Measurements from ENCODE around the gene IRGC.
"Not testable (repeated sequence)": the region's sequence is repeated elsewhere in the genome, so short reads cannot be mapped to it uniquely, and the experiment has no call there.

Gene IRGC

GRCh38 chr19:43678512-43679261 is 37.2 kb upstream of the IRGC start:
- Histone ChIP-seq H3K27me3 (ENCODE audit: low read depth, low read length) (no peaks in the 10 kb centered on the region), H3K9me3 (ENCODE audit: control insufficient read depth in 1 of 2, low read length in 2 of 2) (no peaks in the 10 kb centered on the region), H3K4me1 (ENCODE audit: control insufficient read depth in 1 of 2, insufficient read depth in 2 of 2, low read length in 2 of 2) (peaks cover 0 to 8% of the 10 kb centered on the region in 2 donors), H3K36me3 (ENCODE audit: control insufficient read depth in 1 of 2, insufficient read depth in 2 of 2, low read length in 2 of 2) (no peaks in the 10 kb centered on the region), H3K4me3 (ENCODE audit: low read depth in 1 of 2, low read length in 2 of 2) (no peak overlapping the region), H3K27ac (ENCODE audit: low read length) (no peak overlapping the region)

- no peaks in the 10 kb centered on the region for H3K9me3 ChIP-seq (ENCODE audit: control insufficient read depth in 1 of 2, low read length in 2 of 2)
- no peaks in the 10 kb centered on the region for H3K27me3 ChIP-seq (ENCODE audit: low read depth, low read length)
- no peak overlapping the region for H3K4me3 ChIP-seq (ENCODE audit: low read depth in 1 of 2, low read length in 2 of 2)
- H3K36me3 ChIP-seq (ENCODE audit: control insufficient read depth in 1 of 2, insufficient read depth in 2 of 2, low read length in 2 of 2): no peaks in the 10 kb centered on the region
- H3K4me1 ChIP-seq (ENCODE audit: control insufficient read depth in 1 of 2, insufficient read depth in 2 of 2, low read length in 2 of 2): peaks cover 0 to 5% of the 10 kb centered on the region in 2 donors
- H3K27ac ChIP-seq (ENCODE audit: low read length): no peak overlapping the region
Measured at GRCh38 chr19:43681821-43682220, 34.1 kb upstream of the IRGC start.

GRCh38 chr19:43682269-43682668 is 33.6 kb upstream of the IRGC start:
- H3K4me1 ChIP-seq (ENCODE audit: control insufficient read depth in 1 of 2, insufficient read depth in 2 of 2, low read length in 2 of 2); H3K27ac ChIP-seq (ENCODE audit: low read length); H3K4me3 ChIP-seq (ENCODE audit: low read depth in 1 of 2, low read length in 2 of 2); H3K36me3 ChIP-seq (ENCODE audit: control insufficient read depth in 1 of 2, insufficient read depth in 2 of 2, low read length in 2 of 2); H3K9me3 ChIP-seq (ENCODE audit: control insufficient read depth in 1 of 2, low read length in 2 of 2); H3K27me3 ChIP-seq (ENCODE audit: low read depth, low read length): not testable (repeated sequence)

- Histone ChIP-seq H3K27me3 (ENCODE audit: low read depth, low read length) (no peaks in the 10 kb centered on the region), H3K4me1 (ENCODE audit: control insufficient read depth in 1 of 2, insufficient read depth in 2 of 2, low read length in 2 of 2) (peaks cover 0 to 5% of the 10 kb centered on the region in 2 donors), H3K9me3 (ENCODE audit: control insufficient read depth in 1 of 2, low read length in 2 of 2) (no peaks in the 10 kb centered on the region), H3K27ac (ENCODE audit: low read length) (no peak overlapping the region), H3K36me3 (ENCODE audit: control insufficient read depth in 1 of 2, insufficient read depth in 2 of 2, low read length in 2 of 2) (no peaks in the 10 kb centered on the region), H3K4me3 (ENCODE audit: low read depth in 1 of 2, low read length in 2 of 2) (no peak overlapping the region)
Measured at GRCh38 chr19:43682824-43683661, 32.8 kb upstream of the IRGC start.

- Histone ChIP-seq H3K4me1 (ENCODE audit: control insufficient read depth in 1 of 2, insufficient read depth in 2 of 2, low read length in 2 of 2) (peaks cover 0 to 1% of the 10 kb centered on the region in 2 donors), H3K27ac (ENCODE audit: low read length) (no peak overlapping the region), H3K27me3 (ENCODE audit: low read depth, low read length) (no peaks in the 10 kb centered on the region), H3K36me3 (ENCODE audit: control insufficient read depth in 1 of 2, insufficient read depth in 2 of 2, low read length in 2 of 2) (no peaks in the 10 kb centered on the region), H3K4me3 (ENCODE audit: low read depth in 1 of 2, low read length in 2 of 2) (no peak overlapping the region), H3K9me3 (ENCODE audit: control insufficient read depth in 1 of 2, low read length in 2 of 2) (no peaks in the 10 kb centered on the region)
Measured at GRCh38 chr19:43683905-43684304, 32.0 kb upstream of the IRGC start.

- H3K4me3 ChIP-seq (ENCODE audit: low read depth in 1 of 2, low read length in 2 of 2): no peak overlapping the region
- H3K27ac ChIP-seq (ENCODE audit: low read length): no peak overlapping the region
Measured at GRCh38 chr19:43684326-43684725, 31.6 kb upstream of the IRGC start.

GRCh38 chr19:43687660-43687997 is 28.2 kb upstream of the IRGC start:
- H3K9me3 ChIP-seq (ENCODE audit: control insufficient read depth in 1 of 2, low read length in 2 of 2): peaks cover 9 to 22% of the 10 kb centered on the region in 2 donors
- no peak overlapping the region for H3K27ac ChIP-seq (ENCODE audit: low read length)
- no peaks in the 10 kb centered on the region for H3K4me1 ChIP-seq (ENCODE audit: control insufficient read depth in 1 of 2, insufficient read depth in 2 of 2, low read length in 2 of 2)
- no peaks in the 10 kb centered on the region for H3K27me3 ChIP-seq (ENCODE audit: low read depth, low read length)
- H3K4me3 ChIP-seq (ENCODE audit: low read depth in 1 of 2, low read length in 2 of 2): no peak overlapping the region
- no peaks in the 10 kb centered on the region for H3K36me3 ChIP-seq (ENCODE audit: control insufficient read depth in 1 of 2, insufficient read depth in 2 of 2, low read length in 2 of 2)

More at GRCh38 chr19:43684326-43684725, 31.6 kb upstream of the IRGC start:
- Histone ChIP-seq H3K4me1 (ENCODE audit: control insufficient read depth in 1 of 2, insufficient read depth in 2 of 2, low read length in 2 of 2) (no peaks in the 10 kb centered on the region), H3K9me3 (ENCODE audit: control insufficient read depth in 1 of 2, low read length in 2 of 2) (no peaks in the 10 kb centered on the region), H3K27me3 (ENCODE audit: low read depth, low read length) (no peaks in the 10 kb centered on the region), H3K36me3 (ENCODE audit: control insufficient read depth in 1 of 2, insufficient read depth in 2 of 2, low read length in 2 of 2) (no peaks in the 10 kb centered on the region)

GRCh38 chr19:43688059-43688701 is 27.7 kb upstream of the IRGC start:
- Histone ChIP-seq H3K9me3 (ENCODE audit: control insufficient read depth in 1 of 2, low read length in 2 of 2) (peaks cover 9 to 23% of the 10 kb centered on the region in 2 donors), H3K27me3 (ENCODE audit: low read depth, low read length) (no peaks in the 10 kb centered on the region), H3K36me3 (ENCODE audit: control insufficient read depth in 1 of 2, insufficient read depth in 2 of 2, low read length in 2 of 2) (no peaks in the 10 kb centered on the region), H3K27ac (ENCODE audit: low read length) (no peak overlapping the region), H3K4me1 (ENCODE audit: control insufficient read depth in 1 of 2, insufficient read depth in 2 of 2, low read length in 2 of 2) (no peaks in the 10 kb centered on the region), H3K4me3 (ENCODE audit: low read depth in 1 of 2, low read length in 2 of 2) (no peak overlapping the region)

GRCh38 chr19:43690444-43690843 is 25.4 kb upstream of the IRGC start:
- Histone ChIP-seq H3K4me1 (ENCODE audit: control insufficient read depth in 1 of 2, insufficient read depth in 2 of 2, low read length in 2 of 2) (no peaks in the 10 kb centered on the region), H3K27me3 (ENCODE audit: low read depth, low read length) (no peaks in the 10 kb centered on the region), H3K27ac (ENCODE audit: low read length) (no peak overlapping the region), H3K36me3 (ENCODE audit: control insufficient read depth in 1 of 2, insufficient read depth in 2 of 2, low read length in 2 of 2) (no peaks in the 10 kb centered on the region), H3K4me3 (ENCODE audit: low read depth in 1 of 2, low read length in 2 of 2) (no peak overlapping the region), H3K9me3 (ENCODE audit: control insufficient read depth in 1 of 2, low read length in 2 of 2) (peaks cover 9 to 25% of the 10 kb centered on the region in 2 donors)

GRCh38 chr19:43690890-43691289 is 25.0 kb upstream of the IRGC start:
- Histone ChIP-seq H3K27me3 (ENCODE audit: low read depth, low read length) (no peaks in the 10 kb centered on the region), H3K4me3 (ENCODE audit: low read depth in 1 of 2, low read length in 2 of 2) (no peak overlapping the region), H3K27ac (ENCODE audit: low read length) (no peak overlapping the region), H3K36me3 (ENCODE audit: control insufficient read depth in 1 of 2, insufficient read depth in 2 of 2, low read length in 2 of 2) (no peaks in the 10 kb centered on the region), H3K4me1 (ENCODE audit: control insufficient read depth in 1 of 2, insufficient read depth in 2 of 2, low read length in 2 of 2) (no peaks in the 10 kb centered on the region), H3K9me3 (ENCODE audit: control insufficient read depth in 1 of 2, low read length in 2 of 2) (peaks cover 9 to 25% of the 10 kb centered on the region in 2 donors)

GRCh38 chr19:43691755-43692154 is 24.1 kb upstream of the IRGC start:
- Histone ChIP-seq H3K36me3 (ENCODE audit: control insufficient read depth in 1 of 2, insufficient read depth in 2 of 2, low read length in 2 of 2) (no peaks in the 10 kb centered on the region), H3K27me3 (ENCODE audit: low read depth, low read length) (no peaks in the 10 kb centered on the region), H3K4me1 (ENCODE audit: control insufficient read depth in 1 of 2, insufficient read depth in 2 of 2, low read length in 2 of 2) (no peaks in the 10 kb centered on the region), H3K4me3 (ENCODE audit: low read depth in 1 of 2, low read length in 2 of 2) (no peak overlapping the region), H3K27ac (ENCODE audit: low read length) (no peak overlapping the region), H3K9me3 (ENCODE audit: control insufficient read depth in 1 of 2, low read length in 2 of 2) (peaks cover 12 to 25% of the 10 kb centered on the region in 2 donors)
